ENCODE measurements around the gene BNIPL. TPM values are rescaled to one million over a fixed set of nuclear protein-coding genes. Genes with fewer than 3 reads are reported as not detected.

The BNIPL gene, protein sequence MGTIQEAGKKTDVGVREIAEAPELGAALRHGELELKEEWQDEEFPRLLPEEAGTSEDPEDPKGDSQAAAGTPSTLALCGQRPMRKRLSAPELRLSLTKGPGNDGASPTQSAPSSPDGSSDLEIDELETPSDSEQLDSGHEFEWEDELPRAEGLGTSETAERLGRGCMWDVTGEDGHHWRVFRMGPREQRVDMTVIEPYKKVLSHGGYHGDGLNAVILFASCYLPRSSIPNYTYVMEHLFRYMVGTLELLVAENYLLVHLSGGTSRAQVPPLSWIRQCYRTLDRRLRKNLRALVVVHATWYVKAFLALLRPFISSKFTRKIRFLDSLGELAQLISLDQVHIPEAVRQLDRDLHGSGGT
- total RNA-seq, result 66.4 and 157 TPM in 2 replicates

DNA sequence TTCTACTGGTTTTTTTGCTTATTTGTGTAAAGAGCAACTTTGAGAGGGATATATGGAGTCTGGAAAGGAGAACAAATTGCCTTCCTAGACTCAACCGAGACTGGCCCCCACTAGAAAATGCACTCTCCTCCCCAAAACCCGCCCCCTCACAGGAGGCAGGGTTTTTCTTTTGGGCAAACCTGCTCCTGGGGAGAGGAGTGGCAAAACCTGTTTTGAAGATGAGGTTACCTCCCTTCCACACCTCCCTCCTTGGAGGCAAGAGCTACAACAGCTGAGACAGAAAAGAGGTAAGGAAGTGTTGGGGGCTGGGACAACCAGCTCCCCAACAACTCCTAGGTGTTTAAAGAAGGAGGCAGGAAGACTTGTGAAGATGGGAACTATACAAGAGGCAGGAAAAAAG, at the start of gene BNIPL:
Gene BNIPL, plus strand, starts transcription at position 231 of the 400 bp plus-strand sequence. Its CDS starts 140 bp downstream, at position 371.

DNA sequence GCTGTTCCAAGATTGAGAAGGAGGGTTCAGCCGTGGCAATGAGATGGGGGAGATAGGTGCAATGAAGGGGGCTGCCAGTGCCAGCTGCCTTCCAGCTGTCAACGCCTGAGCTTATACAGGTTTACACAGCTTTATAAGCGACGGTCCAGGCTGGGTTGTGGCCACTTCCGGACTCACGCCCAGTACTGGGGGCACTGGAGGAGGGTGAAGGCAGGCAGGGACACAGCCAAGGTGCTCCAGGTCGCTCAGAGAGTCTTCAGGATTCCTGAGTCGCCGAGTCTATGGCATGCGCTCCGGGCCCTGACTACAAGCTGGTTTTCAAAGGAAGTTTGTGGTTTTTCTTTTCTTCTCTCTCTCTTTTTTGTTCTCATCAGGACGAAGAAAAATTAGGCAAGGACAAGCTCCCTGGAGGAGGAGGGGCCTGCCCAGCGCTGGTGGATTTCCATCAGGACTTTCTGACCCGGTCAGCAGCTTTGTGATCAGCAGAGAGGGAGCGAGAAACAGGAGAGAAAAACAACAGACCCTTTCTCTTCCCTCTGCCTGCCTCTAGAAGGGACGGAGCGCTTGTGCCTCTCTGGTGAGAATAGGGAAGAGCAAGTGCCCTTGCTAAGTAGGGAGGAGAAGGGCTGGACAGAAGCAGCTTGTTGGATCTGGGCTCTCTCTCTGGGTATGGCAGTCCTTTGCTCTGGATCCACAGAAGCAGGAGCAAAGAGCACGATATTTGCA, 29.9 kb upstream of the BNIPL start, which contains the start of gene MINDY1:
Gene MINDY1, minus strand, starts transcription at position 576 of the 726 bp plus-strand sequence. CDS start 4,285 bp downstream, outside the sequence.

GRCh38 chr1:151008244-151009205, 27.9 kb upstream of the BNIPL start, which contains the start of gene PRUNE1:
Gene PRUNE1, plus strand, starts transcription at chr1:151008449. Its CDS starts 184 bp downstream, at chr1:151008633.

DNA sequence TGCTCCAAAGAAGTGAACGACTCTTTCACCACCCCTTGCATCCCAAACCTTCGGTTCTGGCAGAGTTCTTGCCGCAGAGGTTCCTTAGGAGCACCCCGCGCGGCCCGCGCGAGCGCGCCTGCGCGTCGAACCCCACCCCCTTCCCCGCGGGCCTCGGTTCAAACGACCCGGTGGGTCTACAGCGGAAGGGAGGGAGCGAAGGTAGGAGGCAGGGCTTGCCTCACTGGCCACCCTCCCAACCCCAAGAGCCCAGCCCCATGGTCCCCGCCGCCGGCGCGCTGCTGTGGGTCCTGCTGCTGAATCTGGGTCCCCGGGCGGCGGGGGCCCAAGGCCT, 11.2 kb downstream of the BNIPL start, which contains the start of gene C1orf56:
Gene C1orf56, plus strand, starts transcription at position 161 of the 334 bp plus-strand sequence. Its CDS starts 97 bp downstream, at position 258.

DNA sequence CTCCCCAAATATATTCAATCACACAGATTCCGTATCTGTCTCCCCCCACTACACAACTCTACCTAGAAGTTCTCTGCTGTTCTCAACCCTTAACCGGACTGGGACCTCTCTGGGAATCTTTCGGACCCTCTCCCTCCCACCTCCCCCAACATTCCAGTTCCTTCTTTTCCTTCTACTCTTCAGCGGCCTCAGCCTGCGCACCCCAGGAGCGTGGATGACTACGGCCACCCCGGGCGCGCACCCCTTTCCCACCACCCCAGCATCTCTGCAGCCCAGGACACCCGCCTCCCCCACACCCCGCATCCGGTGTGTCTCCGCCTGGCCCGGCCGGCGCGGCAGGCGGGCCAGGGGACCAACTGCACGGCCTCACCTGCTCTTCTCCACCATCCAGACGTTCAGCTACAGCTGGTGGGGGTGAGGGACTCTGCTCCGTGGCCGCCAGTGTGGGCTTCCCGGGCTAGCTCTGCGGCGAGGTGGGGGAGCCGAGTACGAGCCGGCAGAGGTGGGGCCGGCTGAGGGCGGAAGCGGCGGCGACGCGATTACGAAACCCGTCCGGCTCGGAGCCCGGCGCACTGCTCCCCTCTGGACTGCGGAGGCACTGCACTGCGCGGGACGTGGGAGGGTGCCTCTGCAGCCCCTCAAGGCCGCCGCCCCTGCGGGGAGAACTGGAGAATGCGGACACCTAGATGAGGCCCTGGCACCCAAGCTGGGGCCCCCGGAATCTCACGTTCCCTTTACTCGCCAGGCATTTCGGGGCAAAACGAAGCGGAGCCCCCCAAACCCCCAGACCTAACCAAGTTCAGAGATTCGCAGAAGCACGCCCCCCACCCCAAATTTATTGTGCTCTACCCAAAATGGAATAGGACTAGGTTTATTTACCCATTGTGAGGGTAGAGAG, 23.0 kb downstream of the BNIPL start, which contains the start of gene CDC42SE1:
Gene CDC42SE1, minus strand, starts transcription at position 514 of the 898 bp plus-strand sequence. CDS start 3,892 bp downstream, outside the sequence.

DNA sequence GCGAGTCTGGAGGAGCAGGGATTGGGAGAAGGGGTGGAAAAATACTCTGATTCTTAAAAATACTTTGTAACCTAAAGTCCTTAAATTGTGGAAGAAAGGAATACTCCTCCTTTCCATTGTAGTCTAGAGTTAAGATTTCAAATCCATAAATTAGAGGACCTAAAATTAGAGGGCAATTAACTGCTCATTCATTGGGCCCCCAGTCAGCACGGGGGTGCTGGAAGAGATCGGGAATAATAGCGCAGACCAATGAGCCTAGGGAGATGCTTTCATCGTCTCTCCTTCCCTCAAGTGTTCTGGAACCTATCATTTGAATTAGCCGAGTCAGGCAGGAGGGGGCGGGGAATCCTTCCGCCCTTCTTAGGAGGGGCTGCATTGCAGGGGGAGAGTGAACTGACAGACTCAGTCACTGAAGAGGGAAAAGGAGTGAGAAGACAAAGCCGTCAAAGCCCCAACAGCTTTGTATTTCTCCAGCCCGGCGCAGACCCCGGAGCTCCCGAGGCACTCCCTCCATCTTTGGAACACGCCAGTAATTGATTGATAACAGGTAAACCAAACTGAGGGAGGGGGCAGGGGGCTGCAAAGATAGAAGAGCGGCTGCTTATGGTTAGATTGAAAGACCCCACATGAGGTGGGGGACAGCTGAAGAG, 23.7 kb downstream of the BNIPL start, which contains the start of gene MLLT11:
Gene MLLT11, plus strand, starts transcription at position 391 of the 650 bp plus-strand sequence. CDS start 6,828 bp downstream, outside the sequence.

DNA sequence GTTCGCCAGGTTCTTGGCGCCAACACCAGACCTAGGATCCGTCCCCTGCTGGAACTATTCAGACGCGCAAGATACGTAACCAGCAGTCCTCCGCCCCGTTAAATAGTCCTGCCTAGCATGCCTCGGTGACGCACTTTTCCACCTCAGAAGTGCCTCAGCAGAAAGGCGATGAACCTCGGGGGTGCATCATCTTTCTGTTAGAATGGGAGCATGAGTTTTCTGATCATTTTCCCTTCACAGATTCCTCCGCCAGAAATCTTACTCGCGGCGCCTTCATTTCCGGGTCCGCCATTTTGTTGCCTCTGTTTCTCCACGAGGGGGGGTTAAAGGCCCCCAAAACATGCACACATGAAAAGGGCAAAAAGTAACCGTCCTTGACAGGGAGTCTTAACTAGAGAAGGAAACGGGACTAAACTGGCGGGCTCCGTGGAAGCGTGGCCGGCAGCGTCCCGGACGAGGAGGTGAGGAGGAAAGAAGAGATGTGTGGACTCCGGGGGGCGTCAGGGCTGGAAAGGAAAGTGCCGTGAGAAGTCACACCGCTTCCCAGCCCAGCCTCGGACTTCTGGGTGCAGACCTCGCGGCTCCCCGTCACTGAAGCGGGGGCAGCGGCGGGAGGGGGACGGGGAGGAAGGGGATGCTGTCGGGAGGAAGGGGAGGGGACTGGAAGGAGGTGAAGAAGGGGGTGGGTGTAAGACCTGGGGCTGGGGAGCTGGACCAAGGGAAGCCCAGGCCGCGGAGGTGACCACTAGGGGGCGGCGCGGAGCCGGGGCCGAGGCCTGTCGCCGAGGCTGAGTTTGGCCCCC, 34.3 kb downstream of the BNIPL start, which contains the start of gene GABPB2:
Gene GABPB2, plus strand, starts transcription at position 288 of the 803 bp plus-strand sequence. CDS start 17,429 bp downstream, outside the sequence.

Small RNAs within 50 kb of the gene (small RNA-seq; reads per million reads assigned to genes)
- gene RNU6-884P, result 0.32 reads per million, percentile 8 among the genes with 10 or more reads in this experiment

Other genes starting within 250 kb of the BNIPL start
- gene CTSK, start 228.3 kb upstream of the BNIPL start, total RNA-seq, result 0.76 and 2.7 TPM in 2 replicates
- gene ARNT, start 160.0 kb upstream of the BNIPL start, total RNA-seq, result 34.6 and 42.4 TPM in 2 replicates
- not detected in 2 replicates for gene CTXND2, start 149.4 kb upstream of the BNIPL start, total RNA-seq
- 45.4 and 57.7 TPM in 2 replicates for gene SETDB1, start 110.2 kb upstream of the BNIPL start, total RNA-seq
- gene CERS2, start 61.8 kb upstream of the BNIPL start, total RNA-seq, result 59.7 and 79.5 TPM in 2 replicates
- 0.39 and 2.0 TPM in 2 replicates for gene ANXA9, start 54.3 kb upstream of the BNIPL start, total RNA-seq
- 10.6 and 11.0 TPM in 2 replicates for gene MINDY1, start 29.7 kb upstream of the BNIPL start, total RNA-seq
- gene PRUNE1, start 28.1 kb upstream of the BNIPL start, total RNA-seq, result 14.9 and 16.5 TPM in 2 replicates
- gene C1orf56, start 11.2 kb downstream of the BNIPL start, total RNA-seq, result 3.1 and 3.9 TPM in 2 replicates
- gene CDC42SE1, start 23.0 kb downstream of the BNIPL start, total RNA-seq, result 95.4 and 112 TPM in 2 replicates
- gene MLLT11, start 23.8 kb downstream of the BNIPL start, total RNA-seq, result 8.0 and 9.8 TPM in 2 replicates
- 7.6 and 11.4 TPM in 2 replicates for gene GABPB2, start 34.2 kb downstream of the BNIPL start, total RNA-seq
- gene SEMA6C, start 110.0 kb downstream of the BNIPL start, total RNA-seq, result 7.6 and 20.8 TPM in 2 replicates
- gene TNFAIP8L2, start 120.1 kb downstream of the BNIPL start, total RNA-seq, result not detected in 2 replicates
- 11.0 and 16.1 TPM in 2 replicates for gene LYSMD1, start 129.3 kb downstream of the BNIPL start, total RNA-seq
- gene SCNM1, start 129.6 kb downstream of the BNIPL start, total RNA-seq, result 29.1 and 41.6 TPM in 2 replicates
- gene TMOD4, start 139.4 kb downstream of the BNIPL start, total RNA-seq, result not detected in 2 replicates
- gene VPS72, start 153.6 kb downstream of the BNIPL start, total RNA-seq, result 40.4 and 51.0 TPM in 2 replicates
- gene PIP5K1A, start 162.0 kb downstream of the BNIPL start, total RNA-seq, result 97.0 and 110 TPM in 2 replicates
- gene PSMD4, start 218.1 kb downstream of the BNIPL start, total RNA-seq, result 173 and 181 TPM in 2 replicates
- 24.7 and 25.3 TPM in 2 replicates for gene ZNF687, start 245.7 kb downstream of the BNIPL start, total RNA-seq